SIG-M5 treated with dmso at 0.1 percent for 504 hours (cell line): Measurements from ENCODE around the gene SLC6A13.
"Not testable (repeated sequence)": the region's sequence is repeated elsewhere in the genome, so short reads cannot be mapped to it uniquely, and the experiment has no call there.

Experiments used
- DNase-seq: peaks from one replicate; lab custom pipeline; 2025; ENCODE audit not compliant: unreplicated experiment; lab: John Stamatoyannopoulos, UW

Gene SLC6A13

GRCh38 chr12:265096-265495, 2.5 kb upstream of the SLC6A13 start:
- no peak for DNase-seq

GRCh38 chr12:264269-264668, 1.6 kb upstream of the SLC6A13 start:
- no peak for DNase-seq

GRCh38 chr12:263574-263973, 938 bp upstream of the SLC6A13 start:
- DNase-seq, result no peak

- no peak for DNase-seq
Observed at GRCh38 chr12:262113-262512, 523 bp downstream of the SLC6A13 start.

GRCh38 chr12:257521-258321, 4.9 kb downstream of the SLC6A13 start:
- no peak for DNase-seq

- DNase-seq, result no peak
Observed at GRCh38 chr12:256958-257357, 5.7 kb downstream of the SLC6A13 start.

GRCh38 chr12:256225-256624, 6.4 kb downstream of the SLC6A13 start:
- DNase-seq, result no peak

- no peak for DNase-seq
Observed at GRCh38 chr12:254912-255311, 7.7 kb downstream of the SLC6A13 start.

- no peak for DNase-seq
Observed at GRCh38 chr12:254039-254438, 8.6 kb downstream of the SLC6A13 start.

- DNase-seq, result no peak
Observed at GRCh38 chr12:253116-253831, 9.4 kb downstream of the SLC6A13 start.

- no peak for DNase-seq
Observed at GRCh38 chr12:252636-253035, 10.0 kb downstream of the SLC6A13 start.

GRCh38 chr12:247271-247670, 15.4 kb downstream of the SLC6A13 start:
- no peak for DNase-seq

- DNase-seq, result no peak
Observed at GRCh38 chr12:243381-243780, 19.3 kb downstream of the SLC6A13 start.

GRCh38 chr12:242496-242895, 20.1 kb downstream of the SLC6A13 start:
- no peak for DNase-seq

- DNase-seq, result no peak
Observed at GRCh38 chr12:241266-241665, 21.4 kb downstream of the SLC6A13 start.

- DNase-seq, result no peak
Observed at GRCh38 chr12:240566-240965, 22.1 kb downstream of the SLC6A13 start.

- no peak for DNase-seq
Observed at GRCh38 chr12:238736-239398, 23.8 kb downstream of the SLC6A13 start.

- DNase-seq, result no peak
Observed at GRCh38 chr12:238116-238515, 24.5 kb downstream of the SLC6A13 start.

- no peak for DNase-seq
Observed at GRCh38 chr12:237026-237815, 25.4 kb downstream of the SLC6A13 start.

- DNase-seq, result no peak
Observed at GRCh38 chr12:236445-236844, 26.2 kb downstream of the SLC6A13 start.

GRCh38 chr12:235967-236366, 26.7 kb downstream of the SLC6A13 start:
- DNase-seq, result not testable (repeated sequence)
